Islet precursor cell (in vitro differentiated cells): ENCODE measurements around the gene BMPER.
"Not testable (repeated sequence)": the region's sequence is repeated elsewhere in the genome, so short reads cannot be mapped to it uniquely, and the experiment has no call there.

ENCODE experiments used
- DNase-seq: peaks from one replicate; pipeline ENCODE4 v3.0.0-alpha.2; 2018

Gene BMPER

GRCh38 chr7:34153656-34154270, 248.4 kb downstream of the BMPER start:
- DNase-seq, result no peak

GRCh38 chr7:34155220-34155908, 250.0 kb downstream of the BMPER start:
- DNase-seq, result no peak

GRCh38 chr7:34156336-34156735, 251.0 kb downstream of the BMPER start:
- DNase-seq, result no peak

- no peak for DNase-seq
Measured at GRCh38 chr7:34157137-34157536, 251.8 kb downstream of the BMPER start.

- peak; percentile 59 for DNase-seq
Measured at GRCh38 chr7:34158368-34159153, 253.2 kb downstream of the BMPER start.

- DNase-seq, result peak; percentile 55
Measured at GRCh38 chr7:34160261-34160752, 255.0 kb downstream of the BMPER start.

GRCh38 chr7:34162027-34162565, 256.8 kb downstream of the BMPER start:
- DNase-seq, result no peak

GRCh38 chr7:34162677-34163076, 257.3 kb downstream of the BMPER start:
- no peak for DNase-seq

- no peak for DNase-seq
Measured at GRCh38 chr7:34163956-34164355, 258.6 kb downstream of the BMPER start.

- DNase-seq, result no peak
Measured at GRCh38 chr7:34165466-34165865, 260.1 kb downstream of the BMPER start.

GRCh38 chr7:34165927-34166550, 260.7 kb downstream of the BMPER start:
- DNase-seq, result no peak

GRCh38 chr7:34168013-34168412, 262.7 kb downstream of the BMPER start:
- DNase-seq, result no peak

GRCh38 chr7:34174688-34175616, 269.6 kb downstream of the BMPER start:
- DNase-seq, result not testable (repeated sequence)

GRCh38 chr7:34175837-34176236, 270.5 kb downstream of the BMPER start:
- no peak for DNase-seq

- no peak for DNase-seq
Measured at GRCh38 chr7:34177476-34177875, 272.1 kb downstream of the BMPER start.

- no peak for DNase-seq
Measured at GRCh38 chr7:34181271-34181958, 276.1 kb downstream of the BMPER start.

GRCh38 chr7:34184466-34184865, 279.1 kb downstream of the BMPER start:
- no peak for DNase-seq

- no peak for DNase-seq
Measured at GRCh38 chr7:34187798-34188307, 282.5 kb downstream of the BMPER start.

GRCh38 chr7:34189031-34189430, 283.7 kb downstream of the BMPER start:
- DNase-seq, result no peak

- no peak for DNase-seq
Measured at GRCh38 chr7:34190299-34190698, 285.0 kb downstream of the BMPER start.

GRCh38 chr7:34191162-34191561, 285.8 kb downstream of the BMPER start:
- no peak for DNase-seq
